ENCODE measurements around the gene IGFL1. TPM values are rescaled to one million over a fixed set of nuclear protein-coding genes. Genes with fewer than 3 reads are reported as not detected.
"Not testable (repeated sequence)": the region's sequence is repeated elsewhere in the genome, so short reads cannot be mapped to it uniquely, and the experiment has no call there.

Gene IGFL1
- polyA plus RNA-seq, 2 of the 4 experiments (the other 2 are of a cell fraction), result 0.88 to 1.9 TPM

DNA sequence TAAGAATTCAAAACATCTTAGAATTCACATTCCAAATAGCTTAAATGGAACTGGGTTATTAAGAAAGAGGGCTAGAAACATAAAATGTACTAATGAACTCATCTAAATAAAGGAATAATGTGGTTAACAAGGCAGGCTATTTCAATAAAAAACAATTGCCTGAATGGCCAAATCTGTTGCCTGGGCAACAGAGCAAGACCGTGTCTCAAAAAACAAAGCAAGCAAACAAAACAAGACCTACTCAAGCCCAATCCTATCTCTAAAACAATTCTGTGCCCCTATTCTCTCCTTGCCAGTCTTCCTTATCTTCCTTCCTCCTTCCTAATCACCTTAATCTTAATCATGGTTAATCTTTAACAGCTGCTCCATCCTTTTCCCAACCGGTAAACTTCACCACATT is 12.1 kb downstream of the IGFL1 start:
- Histone ChIP-seq H3K4me3 (no peak overlapping the region), H3K9me3 (no peaks in the 10 kb centered on the region), H3K4me1 (no peaks in the 10 kb centered on the region), H3K4me2 (no peak overlapping the region), H3K27ac (no peak overlapping the region)
- ChIA-PET POLR2A (no interaction called here), CTCF (interaction anchor here (0.5 to 0.7 kb wide), 2 partner anchors 155 to 398 kb away, joined by 3 read pairs; no protein-coding TSS in a partner anchor)
- ATAC-seq, result no peak
- WGBS (ENCODE audit: missing lambda C conversion rate), result 74% methylated on average over 2 of the region's 2 CpGs
- TF ChIP-seq, protein P1, sequence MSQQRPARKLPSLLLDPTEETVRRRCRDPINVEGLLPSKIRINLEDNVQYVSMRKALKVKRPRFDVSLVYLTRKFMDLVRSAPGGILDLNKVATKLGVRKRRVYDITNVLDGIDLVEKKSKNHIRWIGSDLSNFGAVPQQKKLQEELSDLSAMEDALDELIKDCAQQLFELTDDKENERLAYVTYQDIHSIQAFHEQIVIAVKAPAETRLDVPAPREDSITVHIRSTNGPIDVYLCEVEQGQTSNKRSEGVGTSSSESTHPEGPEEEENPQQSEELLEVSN (IDR thresholded peaks at IDR 0.05; ENCODE audit: borderline replicate concordance, low read depth), result no peak
- TF ChIP-seq, protein P2, sequence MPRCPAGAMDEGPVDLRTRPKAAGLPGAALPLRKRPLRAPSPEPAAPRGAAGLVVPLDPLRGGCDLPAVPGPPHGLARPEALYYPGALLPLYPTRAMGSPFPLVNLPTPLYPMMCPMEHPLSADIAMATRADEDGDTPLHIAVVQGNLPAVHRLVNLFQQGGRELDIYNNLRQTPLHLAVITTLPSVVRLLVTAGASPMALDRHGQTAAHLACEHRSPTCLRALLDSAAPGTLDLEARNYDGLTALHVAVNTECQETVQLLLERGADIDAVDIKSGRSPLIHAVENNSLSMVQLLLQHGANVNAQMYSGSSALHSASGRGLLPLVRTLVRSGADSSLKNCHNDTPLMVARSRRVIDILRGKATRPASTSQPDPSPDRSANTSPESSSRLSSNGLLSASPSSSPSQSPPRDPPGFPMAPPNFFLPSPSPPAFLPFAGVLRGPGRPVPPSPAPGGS (IDR thresholded peaks at IDR 0.05), result no peak
- TF ChIP-seq, protein P3, sequence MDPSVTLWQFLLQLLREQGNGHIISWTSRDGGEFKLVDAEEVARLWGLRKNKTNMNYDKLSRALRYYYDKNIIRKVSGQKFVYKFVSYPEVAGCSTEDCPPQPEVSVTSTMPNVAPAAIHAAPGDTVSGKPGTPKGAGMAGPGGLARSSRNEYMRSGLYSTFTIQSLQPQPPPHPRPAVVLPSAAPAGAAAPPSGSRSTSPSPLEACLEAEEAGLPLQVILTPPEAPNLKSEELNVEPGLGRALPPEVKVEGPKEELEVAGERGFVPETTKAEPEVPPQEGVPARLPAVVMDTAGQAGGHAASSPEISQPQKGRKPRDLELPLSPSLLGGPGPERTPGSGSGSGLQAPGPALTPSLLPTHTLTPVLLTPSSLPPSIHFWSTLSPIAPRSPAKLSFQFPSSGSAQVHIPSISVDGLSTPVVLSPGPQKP (IDR thresholded peaks at IDR 0.05; ENCODE audit: low read depth, low read length), result no peak
- no peak for TF ChIP-seq TP53 (CRISPR knock-in tag; IDR thresholded peaks at IDR 0.05)
- TF ChIP-seq HEYL (CRISPR knock-in tag; IDR thresholded peaks at IDR 0.05), result no peak
- TF ChIP-seq, protein P4, sequence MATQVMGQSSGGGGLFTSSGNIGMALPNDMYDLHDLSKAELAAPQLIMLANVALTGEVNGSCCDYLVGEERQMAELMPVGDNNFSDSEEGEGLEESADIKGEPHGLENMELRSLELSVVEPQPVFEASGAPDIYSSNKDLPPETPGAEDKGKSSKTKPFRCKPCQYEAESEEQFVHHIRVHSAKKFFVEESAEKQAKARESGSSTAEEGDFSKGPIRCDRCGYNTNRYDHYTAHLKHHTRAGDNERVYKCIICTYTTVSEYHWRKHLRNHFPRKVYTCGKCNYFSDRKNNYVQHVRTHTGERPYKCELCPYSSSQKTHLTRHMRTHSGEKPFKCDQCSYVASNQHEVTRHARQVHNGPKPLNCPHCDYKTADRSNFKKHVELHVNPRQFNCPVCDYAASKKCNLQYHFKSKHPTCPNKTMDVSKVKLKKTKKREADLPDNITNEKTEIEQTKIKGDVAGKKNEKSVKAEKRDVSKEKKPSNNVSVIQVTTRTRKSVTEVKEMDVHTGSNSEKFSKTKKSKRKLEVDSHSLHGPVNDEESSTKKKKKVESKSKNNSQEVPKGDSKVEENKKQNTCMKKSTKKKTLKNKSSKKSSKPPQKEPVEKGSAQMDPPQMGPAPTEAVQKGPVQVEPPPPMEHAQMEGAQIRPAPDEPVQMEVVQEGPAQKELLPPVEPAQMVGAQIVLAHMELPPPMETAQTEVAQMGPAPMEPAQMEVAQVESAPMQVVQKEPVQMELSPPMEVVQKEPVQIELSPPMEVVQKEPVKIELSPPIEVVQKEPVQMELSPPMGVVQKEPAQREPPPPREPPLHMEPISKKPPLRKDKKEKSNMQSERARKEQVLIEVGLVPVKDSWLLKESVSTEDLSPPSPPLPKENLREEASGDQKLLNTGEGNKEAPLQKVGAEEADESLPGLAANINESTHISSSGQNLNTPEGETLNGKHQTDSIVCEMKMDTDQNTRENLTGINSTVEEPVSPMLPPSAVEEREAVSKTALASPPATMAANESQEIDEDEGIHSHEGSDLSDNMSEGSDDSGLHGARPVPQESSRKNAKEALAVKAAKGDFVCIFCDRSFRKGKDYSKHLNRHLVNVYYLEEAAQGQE (IDR thresholded peaks at IDR 0.05), result no peak
- no peak for TF ChIP-seq JUN (IDR thresholded peaks at IDR 0.05)
- no peak for DNase-seq (ENCODE audit: low read depth in 1 of 2, low spot score in 1 of 2)
- FAIRE-seq, result no peak

DNA sequence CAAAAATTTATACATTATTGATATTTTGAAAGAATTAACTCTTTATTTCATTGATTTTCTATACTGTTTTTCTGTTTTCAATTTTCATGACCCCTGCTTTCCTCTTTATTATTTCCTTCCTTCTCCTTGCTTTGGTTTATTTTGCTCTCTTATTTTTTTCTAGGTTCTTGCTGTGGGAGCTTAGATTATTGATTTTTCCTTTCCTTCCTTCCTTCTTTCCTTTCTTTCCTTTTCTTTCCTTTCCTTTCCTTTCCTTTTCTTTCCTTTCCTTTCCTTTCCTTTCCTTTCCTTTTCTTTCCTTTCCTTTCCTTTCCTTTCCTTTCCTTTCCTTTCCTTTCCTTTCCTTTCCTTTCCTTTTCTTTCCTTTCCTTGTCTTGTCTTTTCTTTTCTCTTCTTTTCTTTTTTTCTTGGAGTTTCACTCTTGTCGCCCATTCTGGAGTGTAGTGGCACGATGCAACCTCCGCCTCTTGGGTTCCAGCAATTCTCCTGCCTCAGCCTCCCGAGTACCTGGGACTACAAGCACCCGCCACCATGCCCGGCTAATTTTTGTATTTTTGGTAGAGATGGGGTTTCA is 13.6 kb downstream of the IGFL1 start:
- WGBS (ENCODE audit: missing lambda C conversion rate), result 77% methylated on average over 6 of the region's 6 CpGs
- ATAC-seq; FAIRE-seq; POLR2A ChIA-PET; DNase-seq (ENCODE audit: low read depth in 1 of 2, low spot score in 1 of 2); H3K4me2 ChIP-seq; H3K4me1 ChIP-seq; CTCF ChIA-PET; H3K4me3 ChIP-seq; H3K9me3 ChIP-seq; H3K27ac ChIP-seq: not testable (repeated sequence)

DNA sequence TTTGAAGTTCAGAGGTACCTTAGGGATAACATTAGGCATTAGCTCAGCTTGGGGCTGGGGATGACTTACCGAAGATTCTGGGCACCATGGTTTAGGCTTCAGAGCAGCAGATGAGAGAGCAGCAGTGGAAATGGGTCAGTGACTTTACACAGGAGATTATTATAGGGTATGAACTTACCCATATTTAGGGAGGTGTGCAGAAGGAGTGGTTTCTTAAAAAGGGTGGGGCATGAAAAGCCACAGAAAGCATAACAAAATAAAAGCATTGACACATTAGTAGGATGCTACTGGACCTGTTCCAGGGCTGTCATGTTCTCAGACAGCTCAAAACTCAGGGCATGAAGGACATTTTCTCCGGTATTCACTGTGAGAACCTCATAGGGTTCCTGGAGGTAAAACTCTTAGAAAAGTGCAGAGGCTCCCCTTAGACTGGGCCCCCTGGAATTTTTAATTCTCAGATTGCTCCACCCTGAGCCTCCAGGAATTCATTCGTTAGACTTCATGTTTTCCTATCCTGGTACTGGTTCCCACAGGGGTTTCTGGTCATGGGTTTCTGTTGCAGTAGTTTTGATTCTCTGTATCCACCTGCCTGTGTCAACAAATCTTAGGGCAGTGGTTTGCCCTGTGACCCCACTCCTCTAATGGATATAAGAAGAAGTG is 20.7 kb downstream of the IGFL1 start:
- Histone ChIP-seq H3K9me3 (no peaks in the 10 kb centered on the region), H3K4me2 (no peak overlapping the region), H3K4me1 (no peaks in the 10 kb centered on the region), H3K4me3 (no peak overlapping the region), H3K27ac (no peak overlapping the region)
- 60% methylated on average over 3 of the region's 3 CpGs for WGBS (ENCODE audit: missing lambda C conversion rate)
- ATAC-seq, result 0 out of 6 replicates have a peak, but pooled peaks of 1 of the 2 experiments have one; percentile 30
- no peak for DNase-seq (ENCODE audit: low read depth in 1 of 2, low spot score in 1 of 2)
- no peak for TF ChIP-seq TP53 (CRISPR knock-in tag; IDR thresholded peaks at IDR 0.05)
- no peak for TF ChIP-seq CBX2 (IDR thresholded peaks at IDR 0.05; ENCODE audit: borderline replicate concordance, low read depth)
- no peak for FAIRE-seq
- ChIA-PET CTCF (interaction anchor here (0.6 to 3.4 kb wide), 6 partner anchors 9 to 221 kb away, joined by 3 to 16 read pairs (median 7); no protein-coding TSS in a partner anchor), POLR2A (no interaction called here)

DNA sequence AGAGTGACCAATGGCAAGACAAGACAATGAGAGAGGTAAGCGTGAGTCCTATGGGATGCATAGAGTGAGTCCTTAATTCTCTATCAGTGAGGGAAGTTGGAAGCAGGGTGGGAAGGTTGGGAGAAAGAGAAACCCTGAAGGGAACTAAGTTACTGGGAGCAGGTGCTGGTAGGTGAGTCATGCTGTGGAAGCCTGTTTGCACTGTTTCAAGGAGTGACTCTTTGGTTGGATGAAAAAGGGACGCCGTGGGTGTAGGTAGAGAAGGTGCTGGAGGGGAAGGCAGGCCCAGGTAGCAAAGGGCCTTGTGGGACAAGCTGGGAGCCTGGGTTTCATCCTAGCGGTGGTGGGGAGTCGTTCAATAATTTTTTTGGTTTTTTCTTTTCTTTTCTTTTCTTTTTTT is 21.9 kb downstream of the IGFL1 start:
- FAIRE-seq, result no peak
- DNase-seq (ENCODE audit: low read depth in 1 of 2, low spot score in 1 of 2), result no peak
- CTCF ChIA-PET, result interaction anchor here (0.8 to 3.4 kb wide), 5 partner anchors 15 to 174 kb away, joined by 3 to 16 read pairs (median 3); no protein-coding TSS in a partner anchor
- Histone ChIP-seq H3K4me2 (no peak overlapping the region), H3K4me1 (no peaks in the 10 kb centered on the region), H3K9me3 (no peaks in the 10 kb centered on the region), H3K4me3 (no peak overlapping the region), H3K27ac (no peak overlapping the region)
- no peak for TF ChIP-seq NPAS2 (CRISPR knock-in tag; IDR thresholded peaks at IDR 0.05; ENCODE audit: borderline replicate concordance)
- no peak for TF ChIP-seq NFE2L2 (conservative IDR thresholded peaks at IDR 0.05; ENCODE audit: low read length)
- TF ChIP-seq, protein P5, sequence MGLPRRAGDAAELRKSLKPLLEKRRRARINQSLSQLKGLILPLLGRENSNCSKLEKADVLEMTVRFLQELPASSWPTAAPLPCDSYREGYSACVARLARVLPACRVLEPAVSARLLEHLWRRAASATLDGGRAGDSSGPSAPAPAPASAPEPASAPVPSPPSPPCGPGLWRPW (IDR thresholded peaks at IDR 0.05), result no peak
- TF ChIP-seq POLR2AphosphoS2 (conservative IDR thresholded peaks at IDR 0.05; ENCODE audit: low read length), result no peak
- TF ChIP-seq HDAC2 (IDR thresholded peaks at IDR 0.05), result no peak
- TF ChIP-seq FOSL2 (IDR thresholded peaks at IDR 0.05), result no peak
- TF ChIP-seq FOSL2 (CRISPR knock-in tag; IDR thresholded peaks at IDR 0.05), result no peak
- TF ChIP-seq, protein P6, sequence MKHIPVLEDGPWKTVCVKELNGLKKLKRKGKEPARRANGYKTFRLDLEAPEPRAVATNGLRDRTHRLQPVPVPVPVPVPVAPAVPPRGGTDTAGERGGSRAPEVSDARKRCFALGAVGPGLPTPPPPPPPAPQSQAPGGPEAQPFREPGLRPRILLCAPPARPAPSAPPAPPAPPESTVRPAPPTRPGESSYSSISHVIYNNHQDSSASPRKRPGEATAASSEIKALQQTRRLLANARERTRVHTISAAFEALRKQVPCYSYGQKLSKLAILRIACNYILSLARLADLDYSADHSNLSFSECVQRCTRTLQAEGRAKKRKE (CRISPR knock-in tag; IDR thresholded peaks at IDR 0.05; ENCODE audit: low read depth), result no peak
- TF ChIP-seq GATA3 (IDR thresholded peaks at IDR 0.05; ENCODE audit: borderline replicate concordance), result no peak
- no peak for TF ChIP-seq CBX2 (IDR thresholded peaks at IDR 0.05; ENCODE audit: borderline replicate concordance, low read depth)
- TF ChIP-seq ZC3H11A (IDR thresholded peaks at IDR 0.05), result no peak
- TF ChIP-seq RFX5 (IDR thresholded peaks at IDR 0.05), result no peak
- no peak for TF ChIP-seq ZNF302 (CRISPR knock-in tag; IDR thresholded peaks at IDR 0.05)
- TF ChIP-seq ZSCAN20 (CRISPR knock-in tag; IDR thresholded peaks at IDR 0.05), result no peak
- no peak for TF ChIP-seq TP53 (CRISPR knock-in tag; IDR thresholded peaks at IDR 0.05)
- POLR2A ChIA-PET, result no interaction called here
- no peak for ATAC-seq
- 54% methylated on average over 5 of the region's 5 CpGs for WGBS (ENCODE audit: missing lambda C conversion rate)

Measured in A549 (cell line).